SK-N-SH (cell line): Measurements from ENCODE around the gene HPRT1.

Source experiments
- CTCF ChIP-seq: fragments of 200-600 bp; sonication (generic); IDR thresholded peaks from 2 replicates; pipeline ENCODE4 v1.6.1; 2017; ENCODE audit warnings: antibody characterized with exemption, mild to moderate bottlenecking, moderate library complexity
- EP300 ChIP-seq, 2 experiments: IDR thresholded peaks; 2 replicates each; pipeline versions ENCODE4 v1.4.0 to v1.6.1; 2012; ENCODE audit warnings: borderline replicate concordance in 1 of 2, low read depth in 1 of 2, low read length in 1 of 2
- JUND ChIP-seq: IDR thresholded peaks from 2 replicates; pipeline ENCODE4 v1.4.0; 2012
- MAX ChIP-seq: IDR thresholded peaks from 2 replicates; pipeline ENCODE4 v1.4.0; 2012; ENCODE audit warnings: low read depth
- NRF1 ChIP-seq: IDR thresholded peaks from 2 replicates; pipeline ENCODE4 v1.6.1; 2012; ENCODE audit warnings: low read depth, mild to moderate bottlenecking, low read length
- POLR2AphosphoS5 ChIP-seq: IDR thresholded peaks from 2 replicates; pipeline ENCODE4 v1.6.1; 2012; ENCODE audit warnings: low read depth, low read length
- RXRA ChIP-seq: IDR thresholded peaks from 2 replicates; pipeline ENCODE4 v1.4.0; 2012; ENCODE audit warnings: low read depth, mild to moderate bottlenecking, borderline replicate concordance
- TAF1 ChIP-seq: IDR thresholded peaks from 2 replicates; pipeline ENCODE4 v1.6.1; 2012; ENCODE audit warnings: low read depth, mild to moderate bottlenecking, low read length, moderate library complexity, borderline replicate concordance
- TEAD4 ChIP-seq: IDR thresholded peaks from 2 replicates; pipeline ENCODE4 v1.4.0; 2012; ENCODE audit warnings: mild to moderate bottlenecking, borderline replicate concordance; ENCODE audit not compliant: insufficient read depth
- USF2 ChIP-seq: fragments of 150-350 bp; IDR thresholded peaks from 2 replicates; pipeline ENCODE4 v1.6.1; 2017; ENCODE audit warnings: antibody characterized with exemption, low read length, low read depth, borderline replicate concordance
- YY1 ChIP-seq: IDR thresholded peaks from 2 replicates; pipeline ENCODE4 v1.4.0; 2012; ENCODE audit warnings: low read depth, mild to moderate bottlenecking
- ZBTB33 ChIP-seq: IDR thresholded peaks from 2 replicates; pipeline ENCODE4 v1.4.0; 2012; ENCODE audit warnings: low read depth, borderline replicate concordance

GRCh38 chrX:134513091-134513490, 53.1 kb downstream of the HPRT1 start:
- TF ChIP-seq CTCF (no peak), TAF1 (no peak), EP300 (IDR thresholded peaks at IDR 0.05; ENCODE audit: borderline replicate concordance in 1 of 2, low read depth in 1 of 2, low read length in 1 of 2) (no peak), ZBTB33 (no peak), RXRA (no peak), POLR2AphosphoS5 (no peak), TEAD4 (no peak), USF2 (no peak), YY1 (no peak), JUND (no peak), NRF1 (no peak), MAX (no peak)
